Activated CD4-positive, alpha-beta T cell treated with anti-CD3 and anti-CD28 coated beads, Interleukin-2, amount 10 ng/mL, durations not matched to agents 24 days and 14 days (primary cell): ENCODE results near the gene MIDN. TPM values are rescaled to one million over a fixed set of nuclear protein-coding genes. Genes with fewer than 3 reads are reported as not detected.
"Not testable (repeated sequence)": the region's sequence is repeated elsewhere in the genome, so short reads cannot be mapped to it uniquely, and the experiment has no call there.

Experiments
- DNase-seq: peaks from one replicate; pipeline ENCODE4 v3.0.0; 2022
- H3K27ac Mint-ChIP-seq: one replicate; pipeline ENCODE4 v1.8.0; 2022; ENCODE audit warnings: mild to moderate bottlenecking, mixed read lengths
- H3K27me3 Mint-ChIP-seq: one replicate; pipeline ENCODE4 v1.8.0; 2022; ENCODE audit warnings: mixed read lengths
- H3K36me3 Mint-ChIP-seq: one replicate; pipeline ENCODE4 v1.8.0; 2022; ENCODE audit warnings: low read depth, mild to moderate bottlenecking, mixed read lengths
- H3K4me1 Mint-ChIP-seq: one replicate; pipeline ENCODE4 v1.8.0; 2021; ENCODE audit warnings: mixed read lengths
- H3K4me3 Mint-ChIP-seq: one replicate; pipeline ENCODE4 v1.8.0; 2022; ENCODE audit warnings: mild to moderate bottlenecking, moderate library complexity, mixed read lengths
- H3K9me3 Mint-ChIP-seq: one replicate; pipeline ENCODE4 v1.8.0; 2021; ENCODE audit warnings: mixed read lengths
- intact Hi-C: fragments of 100-400 bp; cut with micrococcal nuclease; formaldehyde crosslinking; loops from one replicate; pipeline ENCODE4 v1.15.1; 2023
- total RNA-seq: library from RNA; stranded (reverse); gene quantifications from 2 replicates; pipeline ENCODE4 v1.2.3, GENCODE V29; 2022

Gene MIDN
- 72.3 and 82.4 TPM in 2 replicates for total RNA-seq

- peak within 1 kb of the TSS; percentile 90 for H3K27ac Mint-ChIP-seq
- H3K9me3 Mint-ChIP-seq: no peaks in the 10 kb centered on the region
- H3K36me3 Mint-ChIP-seq: peaks cover 20% of the 10 kb centered on the region
- peaks cover 12% of the 10 kb centered on the region for H3K4me1 Mint-ChIP-seq
- H3K27me3 Mint-ChIP-seq: no peaks in the 10 kb centered on the region
- intact Hi-C loops: loop anchor here (1.0 to 2.0 kb wide), 2 partner anchors 227 to 451 kb away; partner anchors contain the start of genes PTBP1, RNU6-2 and TMEM259
- peak within 1 kb of the TSS; percentile 82 for H3K4me3 Mint-ChIP-seq
- DNase-seq: peak; percentile 93
These were observed at the start of gene MIDN for GRCh38 chr19:1248139-1248785. TSS of gene MIDN (plus strand) at chr19:1248583. CDS start at chr19:1250297, 1,714 bp downstream.

- no peak for DNase-seq
- Mint-ChIP-seq H3K4me1 (peaks cover 8% of the 10 kb centered on the region), H3K4me3 (no peak overlapping the region), H3K27me3 (no peaks in the 10 kb centered on the region), H3K27ac (no peak overlapping the region), H3K9me3 (no peaks in the 10 kb centered on the region), H3K36me3 (no peaks in the 10 kb centered on the region)
- intact Hi-C loops: no loop called here
These were observed 48.9 kb upstream of the MIDN start for GRCh38 chr19:1199531-1199930.

GRCh38 chr19:1200614-1201013 lies 47.8 kb upstream of the MIDN start:
- H3K4me1 Mint-ChIP-seq, H3K36me3 Mint-ChIP-seq, DNase-seq, H3K27ac Mint-ChIP-seq, H3K9me3 Mint-ChIP-seq, H3K27me3 Mint-ChIP-seq, H3K4me3 Mint-ChIP-seq, intact Hi-C loops: not testable (repeated sequence)

- H3K4me3 Mint-ChIP-seq: peak within 1 kb of the TSS; percentile 97
- intact Hi-C loops: no loop called here
- no peaks in the 10 kb centered on the region for H3K9me3 Mint-ChIP-seq
- H3K27ac Mint-ChIP-seq: peak within 1 kb of the TSS; percentile 90
- H3K36me3 Mint-ChIP-seq: peaks cover 20% of the 10 kb centered on the region
- no peaks in the 10 kb centered on the region for H3K27me3 Mint-ChIP-seq
- peak; percentile 100 for DNase-seq
- peaks cover 21% of the 10 kb centered on the region for H3K4me1 Mint-ChIP-seq
These were observed 43.0 kb upstream of the MIDN start, which contains the start of gene STK11 for GRCh38 chr19:1205114-1206099. TSS of gene STK11 (plus strand) at chr19:1205778. CDS start at chr19:1206914, 1,136 bp downstream.

GRCh38 chr19:1206150-1206863 lies 42.1 kb upstream of the MIDN start:
- Mint-ChIP-seq H3K27ac (peak overlapping the region; percentile 90), H3K36me3 (peaks cover 20% of the 10 kb centered on the region), H3K4me3 (peak overlapping the region; percentile 97), H3K9me3 (no peaks in the 10 kb centered on the region), H3K27me3 (no peaks in the 10 kb centered on the region), H3K4me1 (peaks cover 21% of the 10 kb centered on the region)
- intact Hi-C loops: no loop called here
- DNase-seq: peak; percentile 72

- Mint-ChIP-seq H3K27me3 (no peaks in the 10 kb centered on the region), H3K36me3 (peaks cover 23% of the 10 kb centered on the region), H3K4me3 (peak overlapping the region; percentile 97), H3K4me1 (peaks cover 24% of the 10 kb centered on the region), H3K27ac (peak overlapping the region; percentile 90), H3K9me3 (no peaks in the 10 kb centered on the region)
- intact Hi-C loops: no loop called here
- DNase-seq: peak; percentile 80
These were observed 41.4 kb upstream of the MIDN start for GRCh38 chr19:1206864-1207450.

- intact Hi-C loops, H3K27me3 Mint-ChIP-seq, H3K27ac Mint-ChIP-seq, H3K9me3 Mint-ChIP-seq, DNase-seq: not testable (repeated sequence)
- H3K4me1 Mint-ChIP-seq: peaks cover 24% of the 10 kb centered on the region
- H3K4me3 Mint-ChIP-seq: peak overlapping the region; percentile 35
- H3K36me3 Mint-ChIP-seq: peaks cover 32% of the 10 kb centered on the region
These were observed 39.6 kb upstream of the MIDN start for GRCh38 chr19:1208830-1209229.

- no peak for DNase-seq
- intact Hi-C loops: no loop called here
- H3K4me1 Mint-ChIP-seq: peaks cover 29% of the 10 kb centered on the region
- no peaks in the 10 kb centered on the region for H3K9me3 Mint-ChIP-seq
- no peak overlapping the region for H3K4me3 Mint-ChIP-seq
- peaks cover 34% of the 10 kb centered on the region for H3K36me3 Mint-ChIP-seq
- H3K27ac Mint-ChIP-seq: peak overlapping the region; percentile 8
- no peaks in the 10 kb centered on the region for H3K27me3 Mint-ChIP-seq
These were observed 38.2 kb upstream of the MIDN start for GRCh38 chr19:1210227-1210538.

GRCh38 chr19:1211494-1212234 lies 36.7 kb upstream of the MIDN start:
- H3K4me1 Mint-ChIP-seq: peaks cover 27% of the 10 kb centered on the region
- H3K4me3 Mint-ChIP-seq: peak overlapping the region; percentile 26
- peak overlapping the region; percentile 53 for H3K27ac Mint-ChIP-seq

GRCh38 chr19:1213391-1214286 lies 34.7 kb upstream of the MIDN start:
- DNase-seq: peak; percentile 87
- Mint-ChIP-seq H3K9me3 (no peaks in the 10 kb centered on the region), H3K27me3 (no peaks in the 10 kb centered on the region), H3K4me3 (peak overlapping the region; percentile 82), H3K4me1 (peaks cover 20% of the 10 kb centered on the region), H3K36me3 (peaks cover 18% of the 10 kb centered on the region), H3K27ac (peak overlapping the region; percentile 99)
- intact Hi-C loops: no loop called here

More at GRCh38 chr19:1211494-1212234, 36.7 kb upstream of the MIDN start:
- DNase-seq: no peak
- intact Hi-C loops: no loop called here
- Mint-ChIP-seq H3K36me3 (peaks cover 32% of the 10 kb centered on the region), H3K9me3 (no peaks in the 10 kb centered on the region), H3K27me3 (no peaks in the 10 kb centered on the region)

- H3K4me3 Mint-ChIP-seq: peak overlapping the region; percentile 82
- peaks cover 20% of the 10 kb centered on the region for H3K4me1 Mint-ChIP-seq
- intact Hi-C loops: no loop called here
These were observed 34.0 kb upstream of the MIDN start for GRCh38 chr19:1214299-1214861.

More at GRCh38 chr19:1214299-1214861, 34.0 kb upstream of the MIDN start:
- no peak for DNase-seq
- H3K36me3 Mint-ChIP-seq: peaks cover 17% of the 10 kb centered on the region
- no peaks in the 10 kb centered on the region for H3K27me3 Mint-ChIP-seq
- no peaks in the 10 kb centered on the region for H3K9me3 Mint-ChIP-seq
- H3K27ac Mint-ChIP-seq: peak overlapping the region; percentile 99
